GM11168 (cell line): ENCODE results near the gene SGO2.
"Not testable (repeated sequence)": the region's sequence is repeated elsewhere in the genome, so short reads cannot be mapped to it uniquely, and the experiment has no call there.

Source experiments
- in situ Hi-C: fragments of 300-500 bp; cut with MboI; formaldehyde crosslinking; loops from one replicate; pipeline ENCODE4 v1.12.0; 2022; ENCODE audit warnings: low sequenced_read_pairs; ENCODE audit not compliant: unreplicated experiment

The SGO2 gene

DNA sequence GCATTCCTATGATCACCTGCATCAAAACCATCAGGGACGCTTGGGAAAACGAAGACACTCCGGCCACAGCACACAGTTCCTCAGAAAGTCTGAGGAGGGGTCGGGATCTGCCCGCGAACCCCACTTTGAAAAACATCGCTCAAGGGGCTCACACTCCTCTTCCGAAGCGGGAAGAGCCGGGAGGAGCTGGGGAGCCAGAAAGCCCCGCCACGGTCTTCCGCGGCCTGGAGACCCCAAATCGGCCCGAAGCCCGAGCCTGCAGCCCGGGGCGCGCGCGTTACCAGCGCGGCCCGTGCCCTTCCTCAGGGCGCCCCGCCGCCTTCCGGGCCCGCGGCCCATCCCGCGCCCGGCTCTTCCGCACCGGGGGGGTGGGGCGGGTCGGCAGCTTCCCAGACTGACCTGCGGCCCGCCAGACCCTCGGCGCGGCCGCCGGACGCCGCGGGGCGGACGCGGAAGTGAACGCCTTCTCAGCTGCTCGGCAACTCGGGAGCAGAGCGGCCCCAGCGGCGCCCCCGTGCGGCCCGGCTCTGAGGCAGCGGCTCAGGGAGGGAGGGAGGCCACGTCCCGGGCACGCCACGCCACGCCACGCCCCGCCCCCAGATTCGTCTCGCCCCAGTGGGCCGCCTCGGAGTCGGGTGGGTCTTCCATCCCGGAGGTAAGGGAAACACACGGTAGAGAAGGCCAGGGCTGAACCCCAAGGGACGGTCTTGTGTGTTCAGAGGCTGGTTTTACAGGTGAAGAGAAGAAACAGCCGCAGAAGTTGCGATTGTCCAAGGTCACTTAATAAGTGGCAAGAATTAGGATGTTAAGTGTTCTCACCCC lies 16.2 kb upstream of the SGO2 start, which contains the start of gene KCTD18:
Gene KCTD18 (minus strand): TSS at position 457 of the 822 bp plus-strand sequence. CDS start 3,052 bp downstream, outside the sequence.
- in situ Hi-C loops: no loop called here

DNA sequence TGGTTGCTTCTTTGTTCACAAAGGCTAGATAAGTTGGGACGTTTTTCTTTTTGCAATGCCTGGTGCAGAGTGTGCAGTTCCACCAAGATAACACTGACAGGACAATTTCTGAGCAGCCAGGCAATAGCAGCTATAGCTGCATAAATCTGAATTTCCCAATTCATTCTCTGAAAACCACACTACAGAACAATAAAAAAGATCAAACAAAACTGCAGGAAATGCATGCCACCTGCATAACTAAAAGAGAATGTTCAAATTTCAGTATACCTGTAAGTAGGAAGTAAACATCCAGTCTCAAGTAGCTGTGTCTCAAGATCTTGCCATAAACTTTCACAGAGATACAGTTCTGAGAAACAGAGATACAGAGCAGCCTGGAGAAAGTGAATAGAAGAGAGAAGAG lies 10.9 kb upstream of the SGO2 start:
- in situ Hi-C loops: no loop called here

GRCh38 chr2:200523158-200523557 lies 2.8 kb upstream of the SGO2 start:
- in situ Hi-C loops: no loop called here

DNA sequence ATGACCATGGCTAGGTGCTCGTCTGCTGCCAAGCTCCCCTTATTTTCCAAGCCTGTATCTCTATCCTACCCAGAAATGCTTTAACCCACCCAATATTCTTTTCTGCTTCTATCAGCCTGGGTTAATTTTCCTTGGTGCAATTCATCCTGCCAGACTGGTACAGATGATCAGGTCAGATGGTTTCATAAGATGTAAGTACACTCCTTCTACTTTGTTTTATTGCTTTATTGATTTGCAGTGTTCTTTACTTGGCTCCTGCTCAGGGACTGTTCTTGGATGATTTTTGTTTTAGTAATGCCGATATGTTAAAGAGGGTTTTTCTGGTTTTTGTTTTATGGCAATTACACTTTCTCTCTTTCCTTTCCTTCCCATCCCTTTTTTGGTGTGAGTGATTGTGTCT lies 2.4 kb upstream of the SGO2 start:
- in situ Hi-C loops: no loop called here

DNA sequence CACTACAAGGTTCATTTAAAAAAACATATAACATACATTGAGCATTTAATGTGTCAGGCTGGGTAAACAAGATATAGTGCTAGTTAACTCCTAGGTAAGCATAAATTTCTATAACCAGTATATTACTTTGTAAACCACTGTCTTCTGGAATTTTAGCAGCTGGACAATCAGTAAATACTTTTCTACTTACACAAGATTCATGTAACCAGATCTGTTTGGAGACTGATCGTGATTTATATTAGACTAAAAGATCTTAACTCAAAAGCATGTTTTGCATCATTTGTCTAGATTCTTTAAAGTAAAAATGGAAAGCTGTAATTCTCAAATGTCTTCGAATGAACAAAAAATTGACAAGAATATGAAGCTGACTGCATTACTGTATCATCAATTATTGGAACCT lies 941 bp upstream of the SGO2 start:
- in situ Hi-C loops: no loop called here

DNA sequence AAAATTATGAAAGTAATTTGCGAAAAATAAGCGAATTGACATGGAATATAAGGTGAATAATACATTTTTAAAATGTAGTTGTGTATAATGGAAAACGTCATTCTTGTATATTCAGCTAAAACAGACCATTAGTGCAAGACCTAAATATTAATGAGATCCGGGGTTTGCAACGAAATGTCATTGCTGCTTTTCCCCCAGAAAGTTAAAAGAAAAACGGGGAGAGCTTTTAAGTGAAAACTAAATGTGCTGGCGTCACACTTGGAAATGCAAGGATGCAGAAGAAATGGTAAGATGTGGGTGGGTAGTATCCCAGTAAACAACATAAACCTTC lies 491 bp upstream of the SGO2 start:
- in situ Hi-C loops: no loop called here

- in situ Hi-C loops: no loop called here
These were observed 2.2 kb downstream of the SGO2 start for GRCh38 chr2:200528228-200528627.

DNA sequence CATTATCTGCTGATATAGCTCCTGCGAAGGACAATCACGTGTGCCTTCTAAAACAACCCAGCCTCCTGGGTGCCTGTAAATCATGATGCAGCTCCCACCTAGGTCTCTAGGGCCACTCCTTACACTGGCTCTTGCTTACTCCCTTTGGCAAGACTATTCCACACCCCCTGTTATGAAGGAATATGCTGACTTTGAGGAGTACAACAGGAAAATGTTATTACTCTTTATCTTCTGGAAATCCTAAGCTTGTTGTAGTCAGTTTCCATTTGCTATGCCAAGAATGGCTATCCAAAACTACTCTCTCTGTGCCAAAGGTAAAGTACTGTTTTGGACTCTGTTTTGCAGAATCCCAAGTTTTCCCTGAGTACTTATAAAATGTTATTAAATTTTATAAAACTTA lies 7.7 kb downstream of the SGO2 start:
- in situ Hi-C loops: no loop called here

DNA sequence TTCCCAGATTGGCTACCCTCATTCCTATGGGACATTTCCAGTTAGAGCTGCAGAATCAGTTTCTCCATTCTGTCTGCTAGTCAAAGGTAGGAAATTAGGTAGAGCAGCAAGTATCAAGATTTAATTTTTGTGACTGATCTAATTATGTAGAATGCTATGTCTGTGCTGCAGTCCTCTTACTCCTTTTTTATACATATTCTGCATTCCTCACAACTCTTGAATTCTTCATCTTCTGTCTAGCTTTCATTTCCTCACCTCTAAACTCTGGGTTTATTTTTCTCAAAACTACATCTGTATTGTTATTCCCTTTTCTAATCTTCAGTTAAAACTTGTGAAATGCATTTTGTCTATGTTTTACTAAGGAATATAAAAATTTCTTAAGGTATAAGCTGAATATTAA lies 8.6 kb downstream of the SGO2 start:
- in situ Hi-C loops: no loop called here

DNA sequence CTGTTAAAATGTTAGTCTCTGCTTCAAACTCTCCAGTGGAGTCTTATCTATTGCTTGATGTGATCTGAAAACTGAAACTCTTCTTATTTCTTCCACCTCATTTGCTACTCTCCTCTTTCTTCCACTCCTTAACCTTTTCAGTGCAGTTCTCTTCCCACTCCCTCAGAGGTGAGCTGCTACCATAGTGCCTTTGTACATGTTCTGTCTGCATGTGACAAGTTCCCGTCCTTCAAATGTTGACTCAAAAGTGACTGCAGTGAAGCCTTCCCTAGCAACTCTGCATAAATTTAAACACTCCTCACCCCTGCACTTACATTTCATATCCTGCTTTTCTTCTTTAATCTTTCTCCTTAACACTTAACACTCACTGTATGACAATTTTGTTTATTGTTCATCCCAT lies 12.1 kb downstream of the SGO2 start:
- in situ Hi-C loops: no loop called here

DNA sequence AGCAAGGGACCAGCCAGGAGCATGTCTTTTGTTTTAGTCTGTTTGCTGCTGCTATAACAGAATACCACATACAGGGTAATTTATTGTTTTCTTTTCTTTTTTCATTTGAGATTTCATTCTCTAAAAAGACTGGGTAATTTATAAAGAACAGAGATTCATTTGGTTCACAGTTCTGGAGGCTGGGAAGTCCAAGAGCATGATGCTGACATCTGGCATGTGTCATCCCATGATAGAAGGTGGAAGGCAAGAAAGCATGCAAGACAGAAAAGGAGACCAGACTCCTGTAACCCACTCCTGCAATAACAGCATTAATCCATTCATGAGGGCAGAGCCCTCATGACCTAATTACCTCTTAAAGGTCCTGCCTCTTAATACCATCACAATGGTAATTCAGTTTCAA lies 14.8 kb downstream of the SGO2 start:
- in situ Hi-C loops: no loop called here

DNA sequence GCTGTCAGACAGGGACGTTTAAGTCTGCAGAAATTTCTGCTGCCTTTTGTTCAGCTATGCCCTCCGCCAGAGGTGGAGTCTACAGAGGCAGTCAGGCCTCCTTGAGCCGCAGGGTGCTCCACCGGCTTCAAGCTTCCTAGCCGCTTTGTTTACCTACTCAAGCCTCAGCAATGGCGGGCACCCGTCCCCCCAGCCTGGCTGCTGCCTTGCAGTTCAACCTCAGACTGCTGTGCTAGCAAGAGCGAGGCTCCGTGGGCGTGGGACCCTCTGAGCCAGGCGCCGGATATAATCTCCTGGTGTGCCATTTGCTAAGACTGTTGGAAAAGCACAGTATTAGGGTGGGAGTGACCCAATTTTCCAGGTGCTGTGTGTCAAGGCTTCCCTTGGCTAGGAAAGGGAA lies 40.6 kb downstream of the SGO2 start:
- in situ Hi-C loops: not testable (repeated sequence)

GRCh38 chr2:200567932-200568331 lies 41.9 kb downstream of the SGO2 start:
- in situ Hi-C loops: no loop called here

- in situ Hi-C loops: no loop called here
These were observed 50.0 kb downstream of the SGO2 start for GRCh38 chr2:200575957-200576356.

DNA sequence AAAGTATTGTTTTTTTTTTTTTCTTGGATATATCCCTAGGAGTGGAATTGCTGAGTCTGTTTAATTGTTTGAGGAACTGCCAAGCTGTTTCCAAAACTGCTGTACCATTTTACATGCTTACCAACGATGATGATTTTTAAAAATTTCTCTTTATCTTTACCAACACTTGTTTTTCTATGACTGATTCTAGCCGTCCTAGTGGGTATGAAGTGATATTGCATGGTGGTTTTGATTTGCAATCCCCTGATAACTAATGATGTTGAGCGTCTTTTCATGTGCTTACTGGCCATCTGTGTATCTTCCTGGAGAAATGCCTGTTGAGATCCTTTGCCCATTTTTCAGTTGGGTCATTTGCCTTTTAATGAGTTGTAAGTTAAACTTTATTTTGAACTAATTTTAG lies 51.0 kb downstream of the SGO2 start:
- in situ Hi-C loops: no loop called here

GRCh38 chr2:200578778-200579177 lies 52.8 kb downstream of the SGO2 start:
- in situ Hi-C loops: no loop called here

GRCh38 chr2:200584639-200585038 lies 58.6 kb downstream of the SGO2 start:
- in situ Hi-C loops: no loop called here

DNA sequence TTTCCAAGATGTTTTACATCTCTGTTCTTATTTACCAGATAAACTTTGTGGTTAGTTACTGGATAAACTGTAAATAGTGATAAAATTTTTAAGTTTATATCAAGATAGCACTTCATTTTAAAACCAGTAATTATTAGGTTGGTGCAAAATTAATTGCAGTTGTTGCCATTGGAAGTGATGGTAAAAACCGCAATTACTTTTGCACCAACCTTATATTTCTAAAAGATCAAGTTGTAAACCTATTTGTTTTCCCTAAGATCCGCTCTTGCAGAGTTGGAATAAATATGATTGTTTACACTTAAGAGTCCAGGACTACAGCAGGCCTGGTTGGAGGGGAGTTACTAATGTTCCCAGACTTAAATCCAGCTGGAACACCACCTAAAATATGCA lies 59.3 kb downstream of the SGO2 start:
- in situ Hi-C loops: no loop called here

GRCh38 chr2:200585730-200586643 lies 60.0 kb downstream of the SGO2 start, which contains the start of gene AOX1:
Gene AOX1, plus strand, starts transcription at chr2:200586014. Its CDS starts 95 bp downstream, at chr2:200586109.
- in situ Hi-C loops: no loop called here

GRCh38 chr2:200586644-200586975 lies 60.6 kb downstream of the SGO2 start:
- in situ Hi-C loops: no loop called here

DNA sequence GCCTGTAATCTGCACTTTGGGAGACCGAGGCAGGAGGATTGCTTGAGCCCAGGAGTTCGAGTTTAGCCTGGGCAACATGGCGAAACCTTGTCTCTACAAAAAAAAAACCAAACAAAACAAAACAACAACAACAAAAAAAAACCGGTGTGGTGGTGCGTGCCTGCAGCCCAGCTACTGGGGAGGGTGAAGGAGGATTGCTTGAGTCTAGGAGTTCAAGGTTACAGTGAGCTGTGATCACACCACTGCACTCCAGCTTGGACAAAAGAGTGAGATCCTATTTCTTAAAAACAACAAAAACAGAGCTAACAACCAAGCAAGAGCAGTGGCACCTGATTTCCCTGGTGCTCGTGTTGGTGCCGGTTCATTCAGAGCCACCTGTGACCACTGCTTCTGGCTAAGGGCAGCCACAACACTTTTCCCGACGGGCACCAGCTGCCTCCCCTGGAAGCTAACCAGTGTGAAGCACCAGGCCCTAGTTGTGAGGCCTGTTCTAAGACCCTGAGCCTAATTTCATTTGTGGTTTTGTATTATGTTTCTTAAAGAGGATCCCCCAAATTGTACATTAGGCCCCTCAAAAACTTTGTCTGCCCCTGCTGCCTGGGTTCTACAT lies 61.1 kb downstream of the SGO2 start:
- in situ Hi-C loops: no loop called here
